Measurements from ENCODE around the gene GAK.

Gene GAK

DNA sequence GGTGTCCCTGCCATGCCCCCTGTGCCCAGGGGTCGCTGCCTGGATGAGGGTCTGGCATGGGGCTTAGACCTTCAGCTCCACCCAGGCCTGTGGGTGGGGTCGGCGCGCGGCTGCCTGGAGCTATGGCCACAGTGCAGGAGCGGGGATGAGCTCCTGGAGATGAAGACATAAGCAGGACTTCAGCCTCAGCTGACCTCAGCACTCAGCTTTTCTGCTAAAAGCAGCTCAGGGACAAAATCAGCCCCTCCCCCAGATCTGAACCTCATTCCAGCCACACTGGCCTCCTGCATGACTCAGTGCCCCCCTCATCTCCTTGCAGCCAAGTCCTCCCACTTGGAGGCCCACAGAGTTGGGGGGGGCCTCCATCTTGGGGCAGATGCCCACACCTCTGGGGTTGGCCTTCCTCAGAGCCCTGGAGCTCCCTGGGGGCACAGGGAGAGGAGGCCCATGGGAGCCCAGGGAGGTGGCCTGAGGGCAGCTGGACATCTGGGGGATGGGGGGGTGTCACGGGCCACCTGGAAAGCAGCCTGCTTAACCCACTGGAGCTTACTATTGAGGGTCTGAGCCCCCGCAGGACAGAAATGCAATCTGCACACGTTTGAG, 86.8 kb downstream of the GAK start:
- DNase-seq: no peak

DNA sequence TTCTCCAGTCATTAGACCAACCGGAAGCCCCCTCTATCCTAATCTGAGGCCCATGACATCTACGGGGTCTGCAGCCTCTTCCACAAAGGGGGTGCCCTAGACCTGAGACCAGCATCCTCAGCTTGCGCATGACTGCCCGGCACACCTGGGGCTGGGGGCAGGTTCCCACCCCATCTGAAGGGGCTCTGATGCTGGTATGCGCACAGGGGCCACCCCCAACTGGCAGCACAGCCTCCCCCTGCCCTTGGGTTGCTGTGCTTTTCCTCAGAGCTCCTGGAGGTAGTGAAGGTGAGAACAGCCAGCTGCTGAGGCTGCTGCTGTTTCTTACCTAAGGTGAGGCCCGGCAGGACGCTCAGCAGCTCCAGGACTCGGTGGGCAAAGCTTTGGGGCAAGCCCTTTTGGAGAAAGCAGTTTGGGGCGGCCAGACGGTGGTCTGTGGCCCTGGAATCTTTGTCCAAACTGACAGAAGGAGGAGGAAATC, 87.3 kb downstream of the GAK start:
- DNase-seq: no peak

- DNase-seq: no peak
Observed at GRCh38 chr4:839675-840443, 92.3 kb downstream of the GAK start.

DNA sequence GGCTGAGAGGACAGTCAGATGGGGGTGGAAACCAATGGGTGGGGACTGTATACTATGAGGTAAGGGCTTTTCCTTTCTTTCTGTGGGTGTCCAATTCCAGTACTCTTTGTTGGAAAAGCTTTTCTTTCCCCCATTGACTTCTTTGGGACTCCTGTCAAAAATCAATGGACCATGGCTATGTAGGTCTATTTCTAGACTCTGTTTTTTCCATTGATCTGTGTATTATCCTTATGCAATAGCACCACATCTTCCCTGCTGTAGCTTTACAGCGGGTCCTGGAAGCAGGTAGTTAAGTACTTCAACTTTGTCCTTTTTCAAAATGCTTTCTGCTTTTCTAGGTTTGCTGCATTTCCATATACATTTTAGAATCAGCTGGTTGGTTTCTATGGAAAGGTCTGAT, 94.3 kb downstream of the GAK start:
- no peak for DNase-seq

DNA sequence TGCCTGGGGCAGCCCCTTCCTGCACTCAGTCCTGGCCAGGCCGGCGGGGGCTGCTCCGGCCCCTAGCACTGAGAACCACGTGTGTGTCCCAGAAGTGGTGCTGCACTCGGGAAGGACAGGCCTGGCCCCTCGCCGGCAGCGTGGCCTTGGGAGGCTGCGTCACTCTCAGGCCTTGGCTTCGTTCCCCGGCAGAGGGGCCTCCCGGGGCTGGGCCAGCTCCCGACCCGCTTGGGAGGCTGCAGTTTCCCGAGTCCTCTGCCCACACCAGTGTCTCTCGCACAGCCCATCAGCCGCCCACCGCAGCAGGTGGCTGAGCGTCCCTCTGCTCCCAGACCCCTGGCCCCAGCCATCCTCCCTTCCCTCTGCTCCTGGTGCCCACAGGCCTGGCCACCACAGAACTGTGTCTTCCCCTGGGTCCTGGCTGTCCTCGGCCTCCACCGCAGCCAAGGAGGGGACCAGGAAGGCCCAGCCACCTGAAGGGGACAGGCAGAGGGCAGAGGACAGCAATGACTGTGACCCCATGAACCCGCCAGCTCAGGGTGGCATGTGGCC, 95.3 kb downstream of the GAK start:
- no peak for DNase-seq

DNA sequence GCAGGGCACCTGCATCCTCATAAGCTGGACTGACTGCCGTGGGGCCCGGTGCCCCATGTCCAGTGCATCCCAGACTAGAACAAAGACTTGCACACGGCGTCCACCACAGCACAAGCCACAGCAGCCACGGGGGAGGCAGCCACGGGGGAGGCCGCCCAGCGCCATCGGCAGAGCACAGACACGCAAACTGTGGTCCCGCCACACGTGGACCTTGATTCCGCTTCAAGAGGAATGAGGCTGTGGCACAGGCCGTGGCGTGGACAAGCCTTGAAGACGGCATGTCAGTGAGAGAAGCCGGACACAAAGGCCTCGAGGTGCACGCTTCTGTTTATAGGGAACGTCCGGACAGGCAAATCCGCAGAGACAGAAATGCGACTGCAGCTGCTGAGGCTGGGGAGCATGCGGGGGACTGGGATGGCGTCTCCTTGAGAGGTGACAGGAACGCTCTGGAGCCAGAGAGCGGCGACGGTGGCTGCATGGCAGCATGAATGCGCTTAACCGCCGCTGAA, 96.1 kb downstream of the GAK start:
- DNase-seq: no peak

GRCh38 chr4:835148-836002, 96.7 kb downstream of the GAK start:
- no peak for DNase-seq

- DNase-seq: no peak
Observed at GRCh38 chr4:834368-835147, 97.6 kb downstream of the GAK start.

DNA sequence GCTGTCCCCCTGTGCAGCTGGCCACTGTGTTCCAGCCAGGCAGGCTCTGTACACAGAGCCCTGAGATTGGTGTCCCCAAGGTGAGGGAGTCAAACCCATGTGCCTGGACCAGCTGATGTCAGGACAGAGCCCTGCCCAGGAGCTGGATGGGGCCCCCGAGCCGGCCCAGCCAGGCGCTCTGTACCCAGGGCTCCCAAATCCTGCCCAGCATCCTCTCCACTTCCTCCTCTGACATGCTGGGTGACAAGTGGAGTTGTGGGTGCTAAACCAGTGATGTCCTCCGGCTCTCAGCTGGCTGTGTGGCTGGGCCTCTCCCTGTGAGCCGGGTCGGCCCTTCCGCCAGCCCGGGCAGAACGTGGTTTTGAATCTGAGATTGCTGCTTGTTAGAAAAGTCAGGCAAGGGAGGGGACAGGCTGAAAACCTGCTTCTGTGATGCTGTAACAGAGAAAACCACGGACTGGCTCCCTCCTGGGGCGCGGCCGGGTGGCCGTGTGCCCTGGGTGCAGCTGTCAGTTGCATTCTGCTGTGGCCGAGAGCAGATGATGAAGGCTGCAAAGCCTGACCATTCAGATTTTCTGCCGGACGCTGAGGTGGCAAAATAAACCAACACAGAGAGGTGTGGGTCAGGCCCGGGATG, 98.3 kb downstream of the GAK start:
- DNase-seq: no peak

GRCh38 chr4:833156-833555, 99.0 kb downstream of the GAK start:
- DNase-seq: no peak

DNA sequence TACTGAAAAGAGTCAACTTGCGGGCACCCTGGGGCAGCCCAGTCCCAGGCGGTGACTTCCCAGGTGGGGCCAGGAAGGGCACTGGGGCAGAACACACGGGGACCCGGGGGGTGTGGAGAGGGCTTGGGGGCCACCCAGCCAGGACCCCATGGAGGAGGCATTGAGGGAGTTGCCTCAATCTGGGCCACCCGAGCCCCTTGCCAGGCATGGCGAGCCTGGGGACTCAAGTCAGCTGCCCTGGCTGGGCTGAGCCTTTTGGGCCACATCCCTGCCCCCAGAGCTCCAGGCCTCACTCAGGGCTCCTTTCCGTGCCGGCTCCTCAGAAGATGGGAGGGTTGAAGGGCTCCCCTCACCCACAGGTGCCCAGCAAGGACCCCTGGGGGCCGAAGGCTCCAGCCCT, 99.6 kb downstream of the GAK start:
- no peak for DNase-seq

GRCh38 chr4:832108-832507, 100.0 kb downstream of the GAK start:
- DNase-seq: no peak

GRCh38 chr4:831483-831805, 100.7 kb downstream of the GAK start:
- no peak for DNase-seq

GRCh38 chr4:830601-831482, 101.3 kb downstream of the GAK start:
- no peak for DNase-seq

GRCh38 chr4:829761-830600, 102.1 kb downstream of the GAK start:
- DNase-seq: no peak

DNA sequence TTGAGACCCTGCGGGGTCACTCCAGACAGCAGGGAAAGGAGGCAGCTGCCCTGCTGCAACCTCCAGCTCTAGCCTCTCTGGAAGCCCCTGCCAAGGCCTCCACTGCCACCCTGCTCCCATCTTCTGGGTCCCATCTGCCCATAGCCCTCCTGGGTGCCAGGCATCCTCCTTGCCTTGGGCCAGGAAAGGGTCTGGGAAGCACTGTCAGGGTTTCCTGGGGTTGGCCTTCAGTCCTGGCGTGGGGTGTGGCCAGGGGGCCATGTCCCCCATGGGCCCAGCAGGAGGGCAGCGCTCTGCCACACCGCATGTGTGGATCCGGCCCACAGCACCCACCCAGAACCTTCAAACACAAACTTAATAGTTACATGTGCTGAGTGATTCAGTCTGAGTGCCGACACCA, 102.8 kb downstream of the GAK start:
- DNase-seq: no peak

- DNase-seq: no peak
Observed at GRCh38 chr4:828641-829271, 103.4 kb downstream of the GAK start.

DNA sequence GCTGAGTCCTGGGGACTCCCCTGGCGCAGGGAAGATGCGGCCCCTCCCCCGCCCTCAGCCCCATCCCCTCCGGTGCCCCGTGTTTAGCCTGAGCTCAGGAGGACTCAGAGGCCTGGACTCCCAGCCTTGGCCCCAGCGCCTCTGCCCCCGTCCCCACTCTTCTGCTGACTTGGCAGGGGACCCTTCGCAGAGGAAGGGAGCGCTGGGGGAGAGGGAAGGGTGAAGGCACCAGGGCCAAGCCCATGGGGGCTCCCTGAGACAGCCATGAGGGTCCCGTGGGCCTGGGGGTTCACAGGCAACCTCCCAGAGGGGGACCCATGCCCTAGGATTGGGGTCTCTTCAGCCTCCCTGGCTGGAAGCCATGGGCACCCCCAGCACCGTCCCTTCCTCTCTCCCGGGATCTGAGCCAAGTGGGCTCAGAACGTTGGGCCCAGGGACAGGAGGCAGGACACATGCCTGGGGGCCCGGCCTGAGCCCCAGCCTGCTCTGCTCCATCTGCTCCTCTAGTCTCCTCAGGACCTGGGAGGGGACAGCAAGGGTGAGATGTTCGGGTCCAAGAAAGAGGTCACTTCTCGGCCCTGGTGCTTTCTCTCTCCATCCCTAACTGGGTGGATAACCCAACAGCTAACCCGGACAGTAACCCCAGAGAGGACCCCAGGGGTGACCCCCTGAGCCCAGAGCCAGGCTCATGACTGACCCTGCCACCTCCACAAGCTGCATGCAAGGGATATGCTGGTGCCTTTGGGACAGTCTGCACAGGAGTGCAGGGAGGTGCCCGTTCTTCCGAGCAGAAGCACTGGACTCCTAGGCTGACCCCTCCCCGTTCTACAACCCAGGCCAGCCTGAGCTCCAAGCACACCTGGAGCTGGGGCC, 104.7 kb downstream of the GAK start:
- no peak for DNase-seq
